ENCODE data around the gene TIMD4.

DNA sequence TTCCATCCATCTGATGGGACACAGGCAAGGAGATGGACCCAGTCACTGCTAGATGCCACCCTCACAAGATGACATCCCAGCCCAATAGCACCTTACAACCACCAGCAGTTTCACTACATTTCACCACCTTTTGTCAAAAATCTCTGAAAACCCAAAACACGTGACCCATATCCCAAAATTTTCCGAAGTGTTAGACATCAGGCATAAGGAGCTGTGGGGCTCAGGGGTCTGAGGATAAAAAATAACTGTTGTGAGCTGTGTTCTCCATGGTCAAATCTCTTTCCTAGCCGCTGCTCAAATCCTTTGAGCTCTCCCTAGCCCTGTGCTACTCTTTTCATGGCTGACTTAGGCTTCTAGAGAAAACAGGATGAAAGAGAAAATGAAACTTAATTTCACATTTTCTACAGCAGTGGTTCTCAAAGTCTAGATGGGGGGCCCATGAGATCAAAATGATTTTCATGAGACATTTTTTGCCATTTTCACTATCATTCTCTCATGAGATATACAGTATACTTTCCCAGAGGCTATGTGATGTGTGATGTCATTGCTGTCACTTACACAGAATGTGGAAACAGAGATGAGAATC, 40.7 kb downstream of the TIMD4 start:
- TF ChIP-seq, protein P1, sequence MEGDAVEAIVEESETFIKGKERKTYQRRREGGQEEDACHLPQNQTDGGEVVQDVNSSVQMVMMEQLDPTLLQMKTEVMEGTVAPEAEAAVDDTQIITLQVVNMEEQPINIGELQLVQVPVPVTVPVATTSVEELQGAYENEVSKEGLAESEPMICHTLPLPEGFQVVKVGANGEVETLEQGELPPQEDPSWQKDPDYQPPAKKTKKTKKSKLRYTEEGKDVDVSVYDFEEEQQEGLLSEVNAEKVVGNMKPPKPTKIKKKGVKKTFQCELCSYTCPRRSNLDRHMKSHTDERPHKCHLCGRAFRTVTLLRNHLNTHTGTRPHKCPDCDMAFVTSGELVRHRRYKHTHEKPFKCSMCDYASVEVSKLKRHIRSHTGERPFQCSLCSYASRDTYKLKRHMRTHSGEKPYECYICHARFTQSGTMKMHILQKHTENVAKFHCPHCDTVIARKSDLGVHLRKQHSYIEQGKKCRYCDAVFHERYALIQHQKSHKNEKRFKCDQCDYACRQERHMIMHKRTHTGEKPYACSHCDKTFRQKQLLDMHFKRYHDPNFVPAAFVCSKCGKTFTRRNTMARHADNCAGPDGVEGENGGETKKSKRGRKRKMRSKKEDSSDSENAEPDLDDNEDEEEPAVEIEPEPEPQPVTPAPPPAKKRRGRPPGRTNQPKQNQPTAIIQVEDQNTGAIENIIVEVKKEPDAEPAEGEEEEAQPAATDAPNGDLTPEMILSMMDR (conservative IDR thresholded peaks at IDR 0.05 in 1 of 2, IDR thresholded peaks at IDR 0.05 in 1 of 2; ENCODE audit: extremely low read depth in 1 of 2, insufficient read depth in 1 of 2, low read depth in 1 of 2, low read length in 2 of 2) = no peak
- TF ChIP-seq EZH2 (IDR thresholded peaks at IDR 0.05; ENCODE audit: borderline replicate concordance, low read length) = no peak
